PFSK-1 (cell line): ENCODE results near the gene PRDM16.

Source experiments
- FOXP2 ChIP-seq: optimal IDR thresholded peaks from 2 replicates; pipeline ENCODE3; 2011; ENCODE audit warnings: borderline replicate concordance, control low read depth, inconsistent platforms; ENCODE audit not compliant: insufficient read depth; ENCODE audit errors: extremely low read length, extremely low read depth
- POLR2AphosphoS5 ChIP-seq: IDR thresholded peaks from 2 replicates; pipeline ENCODE4 v1.6.1; 2012; ENCODE audit warnings: low read depth, mild to moderate bottlenecking, control low read depth, low read length, moderate library complexity
- REST ChIP-seq, 2 experiments: IDR thresholded peaks; 2 replicates each; pipeline versions ENCODE4 v1.6.1 to v1.8.0; 2011 to 2012; ENCODE audit warnings: low read depth in 2 of 2, low read length in 2 of 2, control low read depth in 1 of 2, inconsistent platforms in 1 of 2, mild to moderate bottlenecking in 1 of 2, moderate library complexity in 1 of 2; ENCODE audit not compliant: insufficient read depth in 1 of 2
- SIN3A ChIP-seq: IDR thresholded peaks from 2 replicates; pipeline ENCODE4 v1.6.1; 2012; ENCODE audit warnings: mild to moderate bottlenecking, low read length, moderate library complexity, borderline replicate concordance; ENCODE audit not compliant: insufficient read depth
- TAF1 ChIP-seq: IDR thresholded peaks from 2 replicates; pipeline ENCODE4 v1.6.1; 2012; ENCODE audit warnings: low read length, control low read depth, borderline replicate concordance; ENCODE audit not compliant: insufficient read depth

PRDM16 gene

GRCh38 chr1:3472088-3472850 lies 403.3 kb downstream of the PRDM16 start:
- TF ChIP-seq REST (IDR thresholded peaks at IDR 0.05; ENCODE audit: insufficient read depth in 1 of 2, low read depth in 2 of 2, low read length in 2 of 2) = no peak

DNA sequence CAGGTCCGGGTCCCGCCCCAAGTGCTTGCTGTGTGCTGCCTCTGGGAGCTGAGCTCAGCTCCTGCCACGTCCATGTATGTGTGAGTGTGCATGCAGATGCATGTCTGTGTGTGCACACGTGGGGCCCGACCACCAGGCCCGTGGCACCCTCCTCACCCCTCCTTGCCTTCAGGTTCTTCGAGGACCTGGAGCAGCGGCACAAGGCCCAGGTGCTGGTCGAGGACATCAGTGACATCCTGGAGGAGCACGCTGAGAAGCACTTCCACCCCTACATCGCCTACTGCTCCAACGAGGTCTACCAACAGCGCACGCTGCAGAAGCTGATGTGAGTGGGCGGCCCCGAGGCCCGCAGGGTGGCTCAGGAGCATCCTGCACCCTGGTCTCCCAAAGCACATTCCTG lies 403.9 kb downstream of the PRDM16 start:
- TF ChIP-seq SIN3A (no peak), TAF1 (no peak), FOXP2 (no peak), POLR2AphosphoS5 (no peak), REST (IDR thresholded peaks at IDR 0.05; ENCODE audit: insufficient read depth in 1 of 2, low read depth in 2 of 2, low read length in 2 of 2) (no peak)

DNA sequence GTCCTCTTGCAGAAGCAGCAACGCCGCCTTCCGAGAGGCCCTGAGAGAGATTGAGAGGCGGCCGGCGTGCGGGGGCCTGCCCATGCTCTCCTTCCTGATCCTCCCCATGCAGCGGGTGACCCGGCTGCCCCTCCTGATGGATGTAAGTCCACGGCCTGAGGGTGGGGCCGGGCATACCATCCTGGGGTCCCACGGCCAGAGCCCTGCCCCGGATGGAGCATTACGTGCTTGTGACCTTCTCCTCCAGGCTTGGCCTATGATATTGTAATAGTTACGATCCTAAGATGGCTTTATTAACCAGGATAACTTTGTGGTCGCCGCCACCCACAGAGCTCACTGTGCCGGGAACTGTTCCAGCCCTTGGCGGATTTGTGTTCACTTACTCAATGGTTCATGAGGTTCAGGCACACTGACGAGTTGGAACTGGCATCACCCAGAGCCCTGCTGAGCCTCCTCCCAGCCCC lies 404.4 kb downstream of the PRDM16 start:
- no peak for TF ChIP-seq POLR2AphosphoS5
- TF ChIP-seq FOXP2 = no peak
- TF ChIP-seq TAF1 = no peak

DNA sequence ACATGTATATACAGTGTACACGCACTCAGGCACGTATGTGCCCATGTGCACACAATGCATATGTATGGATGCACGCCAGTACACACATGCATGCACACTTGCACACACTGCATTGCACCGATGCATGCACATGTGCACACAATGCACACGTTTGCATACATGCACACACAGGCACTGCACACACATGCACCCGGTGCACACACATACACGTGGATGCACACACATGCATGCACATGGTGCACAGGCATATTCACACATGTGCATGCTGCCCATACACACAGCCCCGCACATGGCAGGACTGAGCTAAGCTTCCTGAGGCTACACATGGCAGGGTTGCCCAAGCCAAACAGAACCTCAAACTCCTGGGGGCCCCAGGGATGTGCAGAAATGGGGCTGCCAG lies 405.0 kb downstream of the PRDM16 start:
- TF ChIP-seq REST (IDR thresholded peaks at IDR 0.05; ENCODE audit: insufficient read depth in 1 of 2, low read depth in 2 of 2, low read length in 2 of 2) (no peak), TAF1 (no peak), FOXP2 (no peak), SIN3A (no peak)

DNA sequence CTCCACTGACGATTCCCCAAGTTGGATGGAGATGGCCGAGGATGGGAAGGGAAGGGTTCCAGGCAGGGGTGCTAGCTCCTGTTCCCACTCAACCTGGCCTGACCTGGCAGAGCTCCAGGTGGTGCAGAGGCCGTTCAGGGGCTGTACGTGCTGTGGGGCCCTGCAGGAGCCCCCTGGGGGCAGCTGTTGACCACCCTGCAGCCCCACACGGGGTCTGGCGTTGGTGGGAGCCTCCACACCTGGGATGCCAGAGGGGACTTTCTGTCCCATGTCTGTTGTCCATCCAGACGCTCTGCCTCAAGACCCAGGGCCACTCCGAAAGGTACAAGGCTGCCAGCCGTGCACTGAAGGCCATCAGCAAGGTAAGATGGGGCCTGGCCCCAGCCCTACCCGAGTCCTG lies 405.4 kb downstream of the PRDM16 start:
- TF ChIP-seq SIN3A = no peak
- TF ChIP-seq REST (IDR thresholded peaks at IDR 0.05; ENCODE audit: insufficient read depth in 1 of 2, low read depth in 2 of 2, low read length in 2 of 2) = no peak
- TF ChIP-seq POLR2AphosphoS5 = no peak
- no peak for TF ChIP-seq TAF1
- TF ChIP-seq FOXP2 = no peak
